HG03575 (cell line): ENCODE data around the gene GUCY2F.

ENCODE experiments used
- ATAC-seq: cut with Tn5 transposase; IDR thresholded peaks from one replicate; pipeline ENCODE4 v1.9.1; 2021; ENCODE audit not compliant: unreplicated experiment, insufficient number of reproducible peaks, low FRiP score; ENCODE audit errors: extremely low read depth

GUCY2F gene

DNA sequence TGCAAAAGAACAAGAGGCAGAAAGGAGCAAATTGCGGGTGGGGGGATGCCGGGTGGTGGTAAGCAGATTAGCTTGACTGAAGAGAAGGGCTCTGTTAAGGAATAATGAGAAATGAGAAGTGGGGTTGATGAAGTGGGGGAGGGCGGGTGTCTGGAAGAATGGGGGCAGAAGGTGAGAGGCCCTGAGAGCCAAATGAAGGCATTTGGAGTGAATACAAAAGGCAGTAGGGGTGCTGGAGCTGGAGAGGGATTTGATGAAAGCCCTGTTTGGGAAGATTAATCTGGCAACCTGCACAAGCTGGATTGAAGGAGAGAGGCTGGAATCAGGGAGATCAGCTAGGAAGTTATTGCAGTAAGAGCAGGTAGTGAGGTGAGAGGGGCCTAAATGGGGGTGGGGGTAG, 82.1 kb downstream of the GUCY2F start:
- no peak for ATAC-seq

DNA sequence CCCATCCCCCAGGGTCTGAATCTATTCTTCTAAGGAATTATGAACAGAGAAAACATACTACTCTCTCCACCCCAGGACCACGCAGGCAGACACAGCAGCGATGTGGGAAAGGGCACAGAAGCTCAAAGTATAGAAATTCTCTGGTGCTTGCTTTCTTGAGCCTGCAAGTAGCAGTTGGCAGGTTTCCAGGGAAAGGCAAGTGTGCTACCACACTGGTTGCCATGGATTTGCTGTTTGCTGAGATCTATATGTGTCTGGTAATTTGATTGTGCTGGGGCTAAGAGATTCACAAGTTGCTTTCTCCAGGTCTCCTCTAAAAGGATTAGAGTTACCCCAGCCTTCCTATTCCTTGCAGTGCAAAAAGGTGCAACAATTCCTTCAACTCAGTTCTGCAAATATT, 83.1 kb downstream of the GUCY2F start:
- no peak for ATAC-seq

DNA sequence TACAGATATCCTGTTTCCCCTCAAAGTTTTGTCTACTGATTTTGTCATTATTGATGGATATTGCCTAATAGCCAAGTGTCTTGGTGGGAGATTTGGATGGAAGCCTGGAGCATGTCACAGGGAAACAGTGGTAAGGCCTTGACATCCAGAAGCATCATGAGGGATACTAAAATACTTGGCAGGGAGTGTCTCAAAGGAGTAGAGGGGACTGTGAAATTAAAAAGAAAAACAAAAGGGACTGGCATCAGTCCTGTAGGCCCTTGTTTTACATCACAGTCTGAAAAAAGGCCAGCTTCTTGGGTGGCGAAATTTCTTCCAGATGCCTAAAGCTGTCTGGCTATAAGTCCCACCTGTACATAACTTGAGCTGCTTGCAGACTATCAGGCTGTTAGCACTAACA, 83.8 kb downstream of the GUCY2F start:
- ATAC-seq, result no peak

DNA sequence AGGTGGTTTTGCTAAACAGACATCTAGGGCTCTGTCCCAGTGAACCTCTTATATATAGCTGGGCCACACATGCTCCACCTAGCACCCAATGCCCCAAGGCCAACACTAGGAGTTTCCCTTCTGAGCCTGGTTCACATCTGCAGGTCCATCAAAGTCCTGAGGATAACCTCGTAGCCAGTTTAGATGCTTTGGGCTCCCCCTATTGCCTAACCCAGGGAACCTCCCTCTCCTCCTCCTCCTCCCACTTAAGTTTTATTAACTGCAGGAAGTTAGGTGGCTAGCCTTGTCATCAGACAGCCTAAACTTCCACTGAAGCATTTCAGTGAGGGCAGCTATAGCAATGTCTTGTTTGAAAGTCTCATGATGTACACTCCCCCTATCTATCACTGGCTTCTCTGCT, 88.0 kb downstream of the GUCY2F start:
- no peak for ATAC-seq

DNA sequence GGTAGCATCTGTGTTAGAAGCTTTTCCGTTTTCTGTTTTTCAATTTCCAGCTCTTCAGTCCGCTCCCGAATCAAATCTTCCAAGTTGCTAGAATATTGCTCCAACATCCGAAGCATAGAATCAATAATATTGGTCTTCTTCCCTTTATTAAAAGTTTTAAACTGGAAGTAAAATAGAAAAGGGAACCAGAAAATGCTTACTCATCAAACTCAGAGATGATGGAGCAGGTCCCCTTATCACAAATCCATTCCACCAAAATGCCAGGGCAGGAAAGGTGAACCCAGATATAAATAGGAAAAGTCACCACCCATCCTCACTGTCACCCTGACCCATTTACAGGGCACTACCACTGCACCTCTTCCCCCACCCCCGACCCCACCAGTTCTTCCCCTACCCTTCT, 89.0 kb downstream of the GUCY2F start:
- ATAC-seq, result no peak

DNA sequence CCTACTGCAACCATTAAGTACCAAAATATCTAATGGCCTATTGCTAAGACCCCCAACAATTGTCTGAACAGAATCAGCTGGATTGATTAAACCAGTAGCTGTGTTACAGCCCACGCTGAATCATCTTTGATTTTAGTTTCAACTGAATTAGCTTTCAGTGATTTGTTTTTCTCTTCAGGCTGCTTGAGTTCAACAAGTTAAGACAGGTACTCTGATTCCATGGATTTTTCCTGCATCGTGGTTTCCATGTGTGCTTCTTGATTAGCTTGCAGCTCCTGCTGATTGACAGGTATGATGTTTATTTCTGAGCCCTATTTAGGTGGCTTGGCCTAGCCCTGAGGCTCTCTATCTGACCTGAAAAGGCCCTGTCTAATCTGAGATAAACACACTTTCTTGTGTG, 91.3 kb downstream of the GUCY2F start:
- ATAC-seq, result no peak

DNA sequence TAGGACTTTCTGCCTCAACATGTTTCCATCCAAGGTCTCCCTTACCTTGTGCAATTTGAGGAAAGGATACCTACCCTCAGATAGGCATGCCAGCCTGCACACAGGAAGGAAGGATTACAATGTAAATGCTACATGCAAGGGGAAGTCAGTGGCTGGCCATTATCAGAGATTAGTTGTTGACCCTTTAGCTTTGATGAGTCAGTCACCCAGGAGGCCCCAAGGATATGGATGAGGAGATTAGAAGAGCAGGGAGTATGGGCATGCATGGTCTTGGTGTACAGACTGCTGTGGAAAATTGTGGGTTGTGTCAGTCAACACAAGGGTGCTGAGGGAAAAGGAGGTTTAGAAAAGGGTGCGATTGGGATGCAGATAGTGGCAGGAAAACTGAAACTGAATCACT, 92.0 kb downstream of the GUCY2F start:
- no peak for ATAC-seq

DNA sequence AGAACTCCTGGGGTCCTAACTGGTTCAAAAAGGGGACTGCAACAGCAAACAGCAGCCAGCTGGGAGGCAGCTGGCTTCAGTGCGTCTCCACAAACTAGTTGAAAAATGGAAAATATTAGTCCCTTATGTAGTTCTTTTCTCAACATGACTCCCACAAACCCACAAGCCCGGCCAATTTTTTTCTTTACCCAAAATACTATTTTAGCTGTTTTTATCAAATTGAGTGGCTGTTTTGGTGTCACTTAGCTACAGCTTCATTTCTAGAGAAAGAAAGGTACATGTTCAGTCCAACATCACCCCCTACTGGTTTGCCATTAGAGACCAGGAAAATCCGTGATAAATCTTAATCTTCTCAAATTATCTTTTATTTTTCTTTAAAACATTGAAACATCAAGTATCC, 97.2 kb downstream of the GUCY2F start:
- no peak for ATAC-seq

DNA sequence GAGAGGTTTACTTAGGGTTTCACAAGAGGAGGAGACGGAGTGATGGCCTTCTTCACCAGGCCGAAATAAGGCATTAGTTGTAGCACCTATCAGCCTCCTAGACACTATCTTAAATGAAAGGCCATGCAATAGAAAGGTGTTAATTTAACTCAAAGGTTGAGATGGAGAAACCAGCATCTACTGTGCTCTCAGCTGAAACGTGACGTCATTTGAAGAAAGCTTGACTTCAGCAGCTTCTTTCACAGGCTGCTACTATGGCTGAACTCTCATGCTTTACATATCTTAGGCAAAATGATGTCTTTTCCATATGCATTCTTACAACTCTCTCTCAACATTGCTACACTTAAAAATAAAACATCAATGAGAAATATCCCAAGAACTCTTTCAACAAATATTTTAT, 99.6 kb downstream of the GUCY2F start:
- ATAC-seq, result no peak

DNA sequence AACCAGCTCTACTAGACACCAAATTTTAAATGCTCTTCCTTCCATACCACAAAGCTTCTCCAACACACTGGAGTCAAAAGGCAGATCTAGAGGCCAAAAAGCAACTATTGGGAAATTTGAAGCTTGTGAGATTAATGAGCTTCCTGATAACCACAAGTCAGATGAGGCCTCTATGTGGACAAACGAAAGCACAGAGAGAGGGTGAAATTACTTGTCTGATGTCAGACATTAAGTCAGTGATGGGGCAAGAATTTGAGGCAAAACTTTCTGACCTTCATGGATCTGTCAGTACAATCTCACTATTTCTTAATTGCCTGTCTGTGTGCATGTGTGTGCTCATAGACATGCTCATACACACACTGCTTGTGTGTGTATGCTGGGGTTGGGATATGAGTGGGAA, 103.6 kb downstream of the GUCY2F start:
- no peak for ATAC-seq

DNA sequence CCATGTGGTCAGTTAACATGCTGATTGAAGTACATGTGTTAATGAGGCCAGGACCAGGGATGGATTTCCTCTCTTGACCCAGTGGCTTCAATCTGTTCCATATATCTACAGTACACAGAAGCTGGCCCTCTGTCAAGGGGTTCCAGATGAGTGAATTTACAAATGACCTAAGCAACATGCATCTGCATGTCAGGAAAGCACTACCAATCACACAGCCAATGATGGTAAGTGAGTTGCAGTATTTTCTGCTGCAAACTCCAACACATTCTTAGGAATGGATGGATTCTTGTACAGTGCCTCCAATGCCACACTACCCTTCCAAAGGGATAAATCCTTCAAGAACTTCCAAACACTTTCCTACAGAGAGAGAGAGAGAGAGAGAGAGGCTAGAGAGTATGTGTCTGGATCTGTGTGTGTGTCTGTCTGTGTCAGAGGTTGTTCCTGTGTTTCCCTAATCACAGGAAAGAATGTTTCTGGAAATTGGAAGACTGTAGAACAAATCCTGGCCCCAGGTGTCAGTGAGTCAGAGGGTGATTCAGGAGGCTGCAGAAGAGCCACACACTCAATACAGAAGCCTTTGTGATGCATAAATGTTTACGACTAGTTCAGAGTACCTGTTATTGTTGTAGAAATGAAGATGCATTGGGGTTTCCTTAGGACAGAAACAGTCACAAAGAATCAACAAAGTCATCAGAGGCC, 107.5 kb downstream of the GUCY2F start:
- no peak for ATAC-seq

DNA sequence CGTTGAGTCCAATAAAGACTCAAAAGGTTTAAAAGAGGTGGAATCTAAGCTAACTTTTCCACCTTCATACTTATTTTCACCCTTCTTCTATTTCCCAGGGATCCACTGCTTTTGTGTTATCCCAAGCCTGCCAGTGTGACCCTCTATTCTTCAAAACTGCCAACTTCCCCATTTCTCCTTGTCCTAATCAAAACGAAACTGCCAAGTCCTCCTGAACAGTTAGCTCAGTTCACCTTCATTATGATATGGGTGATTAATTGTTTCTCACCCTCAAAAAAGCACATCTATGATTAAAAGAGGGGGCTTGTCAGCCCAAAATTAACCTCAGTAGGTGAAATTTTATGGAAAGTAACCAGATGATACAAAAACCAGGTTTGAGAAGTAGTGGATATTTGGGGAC, 108.4 kb downstream of the GUCY2F start:
- no peak for ATAC-seq

DNA sequence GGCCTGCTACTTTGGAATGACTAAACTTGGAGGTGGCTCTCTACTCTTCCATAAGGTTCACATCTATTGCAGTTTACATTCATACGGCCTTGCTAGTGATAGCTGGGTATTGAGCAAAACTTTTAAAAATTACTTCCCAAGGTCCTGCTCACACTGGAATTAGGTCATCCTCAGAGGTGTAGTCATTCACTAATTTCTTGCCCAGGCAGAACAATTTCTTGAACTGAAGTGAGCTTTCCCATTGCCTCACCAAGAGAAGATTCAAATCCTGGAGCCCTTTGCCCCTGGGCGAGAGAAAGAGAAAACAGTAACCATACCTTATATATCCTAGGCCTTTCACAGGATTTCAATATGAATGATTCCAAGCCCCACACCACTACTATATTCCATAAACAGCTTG, 109.2 kb downstream of the GUCY2F start:
- ATAC-seq, result no peak

DNA sequence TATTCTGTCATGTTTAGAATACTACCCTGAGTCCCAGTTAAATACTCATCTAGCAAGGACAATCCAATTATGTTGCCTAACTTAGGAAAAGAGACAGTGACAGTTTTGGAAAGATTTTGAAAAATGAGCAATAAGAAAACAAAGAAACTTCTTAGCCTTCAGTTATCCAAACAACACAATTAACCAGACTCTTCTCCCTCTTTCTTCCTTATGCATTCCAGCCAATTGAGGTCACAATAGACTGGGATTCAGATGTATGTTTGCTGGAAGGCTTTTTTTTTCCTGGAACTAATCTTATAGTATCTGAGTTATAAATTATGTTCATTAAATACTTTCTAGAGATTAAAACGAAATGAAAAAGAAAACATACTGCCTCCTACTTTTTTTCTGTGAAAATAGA, 109.6 kb downstream of the GUCY2F start:
- no peak for ATAC-seq

DNA sequence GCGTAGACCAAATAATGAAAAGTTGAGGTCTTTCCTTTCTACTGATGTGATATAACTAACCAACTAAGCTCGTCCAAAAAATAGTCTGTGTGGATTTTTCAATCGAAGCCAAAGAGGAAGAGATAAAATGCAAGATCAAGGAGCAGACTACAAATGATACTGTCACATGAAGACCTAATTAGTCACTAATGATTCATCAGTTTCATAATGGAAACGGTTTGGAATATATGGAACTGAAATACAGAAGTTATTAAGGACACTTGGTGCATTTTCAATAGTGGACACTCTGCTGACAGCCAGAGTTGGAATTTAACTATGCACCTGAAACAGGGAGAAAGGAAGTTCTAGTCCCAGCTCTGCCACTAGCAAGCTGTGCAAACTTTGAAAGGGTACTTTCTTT, 119.8 kb downstream of the GUCY2F start:
- ATAC-seq, result no peak

DNA sequence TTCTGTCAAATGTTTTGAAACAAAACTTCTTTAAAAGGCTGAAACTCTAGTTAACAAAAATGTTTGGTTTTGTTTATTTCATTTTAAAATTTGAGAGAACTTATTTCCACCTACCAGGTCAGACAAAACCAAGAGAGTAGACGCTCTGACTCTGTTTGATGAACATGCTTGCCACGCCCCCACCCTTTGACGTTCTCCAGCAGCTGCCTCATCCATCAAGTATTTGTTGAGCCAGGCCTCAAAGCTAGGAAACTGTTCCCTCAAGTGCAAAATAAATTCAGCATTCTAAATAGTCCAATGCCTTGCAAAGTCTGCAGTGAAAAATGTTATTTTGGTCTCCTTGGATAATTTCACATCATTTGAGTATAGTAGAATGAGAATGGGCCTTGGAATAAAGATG, 121.6 kb downstream of the GUCY2F start:
- no peak for ATAC-seq

DNA sequence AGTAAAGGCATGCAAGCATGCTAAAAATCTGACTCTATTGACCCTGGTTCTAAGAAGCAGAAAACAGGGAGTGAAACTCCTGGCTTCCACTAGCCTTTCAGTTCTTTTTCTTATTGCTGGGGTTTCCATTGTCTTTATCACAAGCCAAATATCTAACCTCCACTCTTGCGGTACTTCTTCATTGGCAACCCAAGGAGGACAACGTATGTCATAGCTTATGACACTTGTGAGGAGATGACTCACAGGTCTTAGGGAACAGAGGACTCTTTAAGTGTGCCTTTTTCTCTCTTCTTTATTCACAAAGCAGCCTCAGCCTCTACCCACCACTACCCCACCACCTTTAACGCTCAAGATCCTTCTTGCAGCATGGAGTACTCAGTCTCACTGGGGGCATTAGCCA, 124.2 kb downstream of the GUCY2F start:
- ATAC-seq, result no peak

DNA sequence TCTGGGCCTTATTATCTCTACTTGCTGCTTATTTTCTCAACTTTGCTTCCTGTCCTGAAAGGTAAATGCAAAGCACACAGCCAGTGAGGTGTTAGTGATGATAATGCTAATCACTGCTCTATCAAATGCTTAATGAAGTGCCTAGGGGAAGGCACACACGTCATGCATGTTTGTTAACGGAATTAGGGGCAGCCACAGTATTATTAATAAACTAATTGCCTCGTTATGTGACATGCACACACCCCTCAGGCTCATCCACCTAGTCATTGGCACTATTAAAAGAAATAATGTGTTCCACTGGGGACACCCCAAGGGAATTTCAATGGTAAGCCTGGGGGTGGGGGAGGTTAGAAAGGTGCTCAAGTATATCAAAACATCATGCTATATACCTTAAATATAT, 125.2 kb downstream of the GUCY2F start:
- ATAC-seq, result no peak

DNA sequence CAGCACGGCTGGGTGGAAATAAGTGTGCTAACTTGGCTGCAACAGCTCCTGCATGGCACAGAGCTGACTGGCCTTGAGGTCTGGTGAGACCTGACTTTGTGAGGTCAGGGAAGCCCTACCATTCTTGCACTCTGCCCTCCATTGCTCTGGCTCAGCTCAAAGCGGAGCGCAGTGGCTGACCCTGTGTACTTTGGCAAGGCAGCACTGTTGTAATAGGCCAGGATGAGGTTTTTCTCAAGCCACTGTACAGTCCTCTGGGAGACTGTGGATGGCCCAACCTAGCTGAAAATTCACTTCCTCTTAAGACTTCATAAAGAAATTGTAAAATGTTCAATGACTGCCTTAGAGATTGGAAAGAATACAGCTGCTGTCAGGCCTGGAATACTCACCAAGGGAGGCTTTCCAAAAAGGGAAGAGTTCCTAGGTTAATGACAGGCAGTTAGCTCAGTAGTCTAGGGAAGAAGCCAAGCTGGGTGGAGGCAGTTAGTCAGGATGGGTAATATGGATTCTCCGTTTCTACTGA, 129.8 kb downstream of the GUCY2F start:
- ATAC-seq, result no peak

DNA sequence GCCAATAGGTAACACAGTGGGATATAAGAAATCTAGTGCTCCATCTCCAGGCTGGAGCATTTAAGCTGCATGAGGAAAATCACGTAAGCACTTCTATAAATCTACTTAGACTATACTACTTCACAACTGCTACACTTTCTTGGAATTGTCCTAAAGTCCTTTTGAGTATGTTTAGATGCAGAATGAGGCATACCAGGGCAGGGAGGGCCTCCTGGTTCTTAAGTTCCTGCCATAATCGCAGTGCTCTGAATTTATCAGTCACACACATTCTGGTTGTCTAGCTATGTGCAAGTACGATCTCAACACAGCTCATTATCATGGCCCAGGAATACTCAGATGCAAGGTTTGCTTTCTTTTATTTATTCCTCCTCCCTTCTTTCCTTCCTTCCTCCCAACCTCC, 130.3 kb downstream of the GUCY2F start:
- ATAC-seq, result no peak

DNA sequence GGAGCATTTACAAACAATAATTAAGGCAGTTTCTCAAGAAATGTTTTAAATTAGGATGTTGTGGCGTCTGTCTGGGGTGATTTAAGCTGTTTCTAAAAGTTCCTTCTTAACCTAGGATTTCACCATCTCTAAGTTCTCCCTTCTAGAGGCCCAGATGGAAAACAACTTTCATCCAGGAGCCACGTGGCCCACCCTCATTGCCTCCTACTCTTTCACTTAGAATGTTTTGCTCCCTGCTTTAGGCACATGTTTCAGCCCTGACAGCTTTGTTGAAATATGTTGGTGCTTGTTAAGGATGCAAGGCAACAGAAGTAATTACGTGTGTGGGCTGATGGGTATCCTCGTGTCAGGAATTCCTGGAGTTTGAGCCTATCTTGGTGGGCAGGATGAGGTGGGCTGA, 131.3 kb downstream of the GUCY2F start:
- no peak for ATAC-seq
